ENCODE data around the gene EPG5.
"Not testable (repeated sequence)": the region's sequence is repeated elsewhere in the genome, so short reads cannot be mapped to it uniquely, and the experiment has no call there.

EPG5 gene

DNA sequence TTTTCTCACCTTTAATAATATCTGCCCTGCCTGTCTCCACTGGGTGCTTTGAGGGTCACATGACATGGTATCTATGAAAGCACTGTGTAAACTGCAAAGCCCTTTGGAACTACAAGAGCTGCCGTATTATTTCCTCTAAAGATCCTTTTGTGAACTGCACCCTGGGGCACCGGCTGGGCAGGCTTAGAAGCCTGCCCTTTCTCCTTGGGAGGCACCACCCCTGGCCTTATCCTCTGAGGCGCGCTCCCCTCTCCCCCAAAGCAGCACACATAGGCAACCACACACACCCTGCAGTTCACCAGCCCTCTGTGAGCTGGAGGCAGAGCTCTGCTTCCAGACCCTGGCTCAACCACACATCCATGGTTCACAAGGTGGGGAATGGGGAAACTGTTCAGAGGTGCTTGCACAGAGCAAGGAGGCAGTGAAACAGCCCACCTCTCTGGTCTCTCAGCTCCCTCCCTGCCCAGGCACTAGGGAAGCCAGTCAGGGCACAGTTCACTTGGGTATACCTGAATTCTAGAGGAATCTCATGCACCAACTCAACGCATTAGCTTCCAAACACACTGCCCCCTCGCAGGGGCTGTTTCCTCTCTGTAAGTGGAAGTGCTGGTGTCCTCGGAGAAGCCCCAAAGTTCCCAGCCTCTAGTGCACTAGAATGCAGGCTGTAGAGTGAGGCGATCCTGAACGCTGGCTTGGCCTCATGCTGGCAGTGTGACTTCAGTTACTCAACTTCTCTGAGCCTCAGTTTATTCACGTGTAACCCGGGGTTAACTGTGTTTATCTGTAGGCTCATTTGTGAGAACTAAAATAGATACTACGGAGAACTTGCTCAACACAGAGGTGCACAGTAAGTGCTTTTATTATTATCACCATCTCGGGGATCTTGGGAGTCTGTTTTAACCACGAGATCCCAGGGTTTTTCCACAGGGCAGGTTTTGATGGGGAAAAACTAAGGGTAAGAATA, 130.6 kb downstream of the EPG5 start:
- DNase-seq, result peak; percentile 63

DNA sequence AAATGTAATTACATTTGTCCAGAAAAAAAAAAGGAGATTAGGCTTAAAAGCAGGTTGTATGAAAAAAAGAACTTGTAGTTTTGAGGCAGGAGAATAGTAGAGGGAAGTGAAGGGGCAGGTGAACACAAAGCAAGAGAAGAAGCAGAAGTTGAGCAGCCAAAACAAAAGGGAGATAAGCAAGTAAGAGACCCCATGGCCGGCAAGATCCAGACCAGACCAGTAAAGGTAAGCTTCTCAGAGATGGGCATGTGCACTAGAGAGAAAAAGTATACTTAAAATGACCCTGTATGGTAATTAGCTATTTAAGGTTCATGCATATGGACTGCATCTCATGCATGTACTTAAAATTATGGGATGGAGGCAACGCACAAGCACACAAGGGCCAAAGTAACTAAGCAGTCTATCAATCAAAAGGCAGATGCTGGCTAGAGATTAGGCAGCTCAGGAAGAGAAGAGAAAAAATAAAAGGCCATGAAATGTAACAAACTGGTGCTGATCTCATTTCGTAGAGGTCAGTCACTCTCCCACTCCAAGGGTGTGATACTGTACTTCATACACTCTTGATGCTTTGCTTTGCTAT, 132.0 kb downstream of the EPG5 start:
- DNase-seq, result no peak

DNA sequence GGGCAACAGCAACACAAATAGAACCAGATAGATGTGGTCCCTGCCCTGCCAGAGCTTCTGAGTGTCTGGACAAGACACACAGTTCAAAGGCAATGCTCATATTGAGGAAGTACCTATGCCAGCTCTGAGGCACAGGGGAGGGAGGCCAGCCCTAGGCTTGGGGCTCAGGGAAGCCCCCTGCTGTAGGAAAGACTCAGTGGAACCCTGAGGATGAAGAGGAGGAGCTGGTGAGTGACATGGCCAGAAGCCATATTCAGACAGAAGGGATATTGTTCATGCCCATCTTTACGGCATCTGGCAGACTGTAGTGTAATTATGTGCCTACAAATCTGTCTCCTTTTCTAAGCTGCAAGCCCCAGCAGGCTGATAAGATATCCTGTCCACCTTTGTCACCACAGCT, 132.8 kb downstream of the EPG5 start:
- DNase-seq, result no peak

GRCh38 chr18:45833846-45834245, 133.3 kb downstream of the EPG5 start:
- no peak for DNase-seq

- no peak for DNase-seq
Measured at GRCh38 chr18:45830917-45831316, 136.2 kb downstream of the EPG5 start.

- no peak for DNase-seq
Measured at GRCh38 chr18:45829855-45830254, 137.3 kb downstream of the EPG5 start.

- DNase-seq, result no peak
Measured at GRCh38 chr18:45828917-45829811, 138.0 kb downstream of the EPG5 start.

DNA sequence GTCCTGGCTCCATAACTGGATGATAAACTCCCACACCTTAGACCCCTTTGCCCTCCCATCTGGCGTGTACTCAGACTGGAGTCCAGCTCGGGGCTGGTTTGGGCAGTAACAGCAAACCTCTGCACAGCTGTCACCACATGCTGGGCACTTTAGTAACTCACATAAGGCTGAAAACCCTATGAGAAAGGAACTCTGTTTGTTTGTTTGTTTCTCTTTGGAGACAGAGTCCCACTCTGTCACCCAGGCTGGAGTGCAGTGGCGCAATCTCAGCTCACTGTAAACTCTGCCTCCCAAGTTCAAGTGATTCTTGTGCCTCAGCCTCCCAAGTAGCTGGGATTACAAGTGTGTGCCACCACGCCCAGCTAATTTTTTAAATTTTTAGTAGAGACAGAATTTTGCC, 140.4 kb downstream of the EPG5 start:
- not testable (repeated sequence) for DNase-seq

GRCh38 chr18:45826084-45826483, 141.0 kb downstream of the EPG5 start:
- no peak for DNase-seq

DNA sequence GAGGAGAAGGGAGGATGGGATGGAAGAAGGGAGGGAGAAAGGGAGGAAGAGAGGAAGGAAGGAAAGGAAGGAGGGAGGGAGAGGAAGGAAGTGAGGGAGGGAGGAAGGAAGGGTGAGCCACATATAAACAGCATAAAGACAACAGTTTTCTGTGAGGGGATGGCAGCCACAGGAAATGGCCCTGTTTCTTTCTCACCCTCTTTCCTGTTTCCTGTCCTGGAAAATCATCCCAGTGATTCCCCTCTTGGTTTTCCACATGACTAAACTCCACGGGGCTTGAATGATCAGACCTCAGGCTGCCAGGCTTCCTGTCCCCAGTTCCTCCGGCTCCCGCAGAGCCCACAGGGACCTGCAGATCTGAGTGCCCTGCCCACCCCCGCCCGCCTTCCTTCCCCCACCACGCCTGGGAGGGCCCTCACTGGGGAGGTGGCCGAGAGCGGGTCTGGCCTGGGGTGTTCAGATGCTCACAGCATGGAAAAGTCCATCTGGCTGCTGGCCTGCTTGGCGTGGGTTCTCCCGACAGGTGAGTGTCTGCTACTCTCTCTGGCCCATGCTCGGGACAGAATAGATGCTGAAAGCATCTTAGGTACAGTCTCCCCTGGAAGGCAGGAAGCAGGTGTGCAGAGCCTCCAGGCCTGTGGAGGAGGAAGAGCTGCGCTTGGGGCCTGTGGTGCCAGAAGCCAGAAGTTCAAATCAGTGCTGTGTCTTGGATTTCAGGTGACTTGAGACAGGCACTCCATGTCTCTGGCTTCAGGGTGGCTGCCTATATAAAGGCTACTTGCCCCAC, 141.7 kb downstream of the EPG5 start, which contains the start of gene SIGLEC15:
TSS of gene SIGLEC15 (plus strand) at position 418 of the 787 bp plus-strand sequence. CDS start at position 472, 54 bp downstream.
- DNase-seq, result peak; percentile 54

- DNase-seq, result no peak
Measured at GRCh38 chr18:45821711-45822110, 145.4 kb downstream of the EPG5 start.

GRCh38 chr18:45821026-45821425, 146.1 kb downstream of the EPG5 start:
- DNase-seq, result no peak

GRCh38 chr18:45820106-45820745, 146.9 kb downstream of the EPG5 start:
- no peak for DNase-seq

GRCh38 chr18:45818765-45819164, 148.4 kb downstream of the EPG5 start:
- DNase-seq, result not testable (repeated sequence)

DNA sequence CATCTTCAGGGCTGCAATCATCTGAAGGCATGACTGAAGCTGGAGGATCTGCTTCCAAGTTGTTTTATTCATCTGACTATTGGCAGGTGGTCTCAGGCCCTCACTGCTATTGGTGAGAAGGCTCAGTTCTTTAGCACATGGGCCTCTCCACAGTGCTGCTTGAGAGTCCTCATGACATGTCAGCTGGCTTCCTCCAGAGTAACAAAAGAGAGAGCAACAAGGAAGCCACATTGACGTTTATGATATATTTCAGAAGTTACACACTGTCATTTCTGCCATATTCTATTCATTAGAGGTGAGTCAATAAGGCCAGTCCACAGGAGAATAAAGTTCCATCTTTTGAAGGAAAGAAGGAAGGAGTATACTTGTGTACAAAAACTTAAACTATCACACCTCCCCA, 149.6 kb downstream of the EPG5 start:
- DNase-seq, result no peak

- not testable (repeated sequence) for DNase-seq
Measured at GRCh38 chr18:45814733-45815132, 152.4 kb downstream of the EPG5 start.

DNA sequence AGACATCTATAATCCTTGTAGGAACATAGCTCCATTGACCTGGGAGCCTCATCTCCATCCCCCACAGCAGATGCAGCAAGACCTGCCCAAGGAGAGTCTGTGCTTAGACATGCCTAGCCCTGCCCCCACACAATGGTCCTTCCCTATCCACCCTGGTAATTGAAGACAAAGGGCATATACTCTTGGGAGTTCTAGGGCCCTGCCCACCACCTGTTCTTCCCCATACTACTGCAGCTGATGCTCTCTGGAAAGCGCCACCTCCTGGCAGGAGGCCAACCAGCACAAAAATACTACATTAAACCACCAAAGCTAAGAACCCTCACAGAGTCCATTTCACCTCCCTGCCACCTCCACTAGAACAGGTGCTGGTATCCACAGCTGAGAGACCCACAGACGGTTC, 160.0 kb downstream of the EPG5 start:
- not testable (repeated sequence) for DNase-seq

GRCh38 chr18:45806226-45806625, 160.9 kb downstream of the EPG5 start:
- DNase-seq, result no peak

DNA sequence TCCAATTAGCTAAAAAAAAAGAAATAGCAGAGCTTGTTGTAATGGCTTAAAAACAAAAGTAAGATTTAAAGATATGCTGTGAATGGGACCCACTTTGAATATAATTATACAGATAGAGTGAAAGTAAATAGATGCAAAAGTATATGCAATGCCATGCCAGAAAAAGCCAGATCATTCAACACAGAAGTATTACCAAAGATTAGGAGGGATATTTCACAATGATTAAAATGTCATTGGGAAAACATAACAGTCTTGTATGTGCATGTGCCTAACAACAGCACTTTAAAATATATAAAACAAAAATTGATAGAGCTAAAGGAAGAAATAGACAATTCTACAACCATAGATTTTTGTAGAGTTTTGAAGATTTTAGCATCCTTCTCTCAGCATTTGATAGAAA, 161.6 kb downstream of the EPG5 start:
- DNase-seq, result no peak

DNA sequence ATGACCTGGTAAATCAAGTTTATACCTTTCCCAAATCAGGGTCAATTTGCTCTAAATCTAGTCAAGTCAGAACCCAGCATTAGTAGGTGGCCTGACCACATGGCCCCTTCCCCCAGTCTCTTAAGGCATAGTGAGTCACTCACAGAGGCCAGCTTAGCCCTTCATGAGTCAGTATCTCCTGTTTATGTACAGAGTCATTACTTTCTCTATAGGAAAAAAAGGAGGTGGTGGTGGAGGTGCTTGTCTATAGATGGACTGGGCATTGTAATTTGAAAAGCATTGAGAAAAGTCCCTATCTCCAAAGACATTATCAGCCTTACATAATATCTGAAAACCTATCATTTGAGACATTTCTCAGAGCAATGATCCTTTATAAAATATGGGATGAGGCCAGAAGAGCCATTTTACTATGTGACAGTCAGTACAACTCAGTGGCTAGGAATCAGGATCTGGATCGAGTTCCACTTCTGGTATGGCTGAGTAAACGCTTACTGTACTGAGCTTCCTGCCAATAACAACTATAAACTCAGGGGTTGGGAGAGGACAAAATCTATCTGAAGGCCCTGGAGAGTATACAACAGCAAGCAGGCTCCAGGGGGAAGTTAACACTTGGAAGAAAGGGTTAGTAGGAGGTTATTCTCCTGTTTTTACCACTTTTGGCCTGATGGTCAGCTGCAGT, 164.2 kb downstream of the EPG5 start:
- no peak for DNase-seq

GRCh38 chr18:45801416-45802004, 165.6 kb downstream of the EPG5 start:
- DNase-seq, result no peak
